ENCODE results near the gene EPS15.

EPS15 gene

GRCh38 chr1:51473331-51474115, 45.5 kb downstream of the EPS15 start:
- Histone ChIP-seq H3K9ac (ENCODE audit: low read depth, low read length, poor library complexity, severe bottlenecking) (no peak overlapping the region), H2AFZ (ENCODE audit: low read length) (no peak overlapping the region), H3K9me3 (ENCODE audit: insufficient read depth, low read depth, low read length) (no peaks in the 10 kb centered on the region), H3F3A (ENCODE audit: low read depth) (0 out of 2 replicates have a peak, but pooled peaks cover 3% of the 10 kb centered on the region), H3K9me2 (replicated peaks; ENCODE audit: low read depth, low read length) (no peaks in the 10 kb centered on the region), H3K4me2 (ENCODE audit: low read depth, low read length, poor library complexity, severe bottlenecking) (no peak overlapping the region), H3K4me1 (ENCODE audit: insufficient read depth, low read length, poor library complexity, severe bottlenecking) (peaks cover 47% of the 10 kb centered on the region), H3K36me3 (ENCODE audit: insufficient read depth, low read length) (peaks cover 28% of the 10 kb centered on the region), H3K27me3 (ENCODE audit: insufficient read depth, low read length, poor library complexity, severe bottlenecking) (no peaks in the 10 kb centered on the region), H3K4me3 (ENCODE audit: low read length, poor library complexity, severe bottlenecking) (no peak overlapping the region), H4K20me1 (ENCODE audit: insufficient read depth, low read length, poor library complexity, severe bottlenecking) (no peaks in the 10 kb centered on the region), H3K79me2 (ENCODE audit: insufficient read depth, low read length) (no peaks in the 10 kb centered on the region)
- TF ChIP-seq EZH2phosphoT487 (IDR thresholded peaks at IDR 0.05; ENCODE audit: borderline replicate concordance) (no peak), CTCF (conservative IDR thresholded peaks at IDR 0.05; ENCODE audit: low read length) (no peak)

- peak overlapping the region; percentile 4 for H3K4me2 ChIP-seq (ENCODE audit: low read depth, low read length, poor library complexity, severe bottlenecking)
- H3K36me3 ChIP-seq (ENCODE audit: insufficient read depth, low read length) = peaks cover 32% of the 10 kb centered on the region
Observed at GRCh38 chr1:51472359-51472758, 46.7 kb downstream of the EPS15 start.

GRCh38 chr1:51469518-51469917, 49.5 kb downstream of the EPS15 start:
- H4K20me1 ChIP-seq (ENCODE audit: insufficient read depth, low read length, poor library complexity, severe bottlenecking) = no peaks in the 10 kb centered on the region
- H3F3A ChIP-seq (ENCODE audit: low read depth) = 0 out of 2 replicates have a peak, but pooled peaks cover 3% of the 10 kb centered on the region
- no peak overlapping the region for H3K4me3 ChIP-seq (ENCODE audit: low read length, poor library complexity, severe bottlenecking)
- peaks cover 40% of the 10 kb centered on the region for H3K36me3 ChIP-seq (ENCODE audit: insufficient read depth, low read length)
- H3K79me2 ChIP-seq (ENCODE audit: insufficient read depth, low read length) = no peaks in the 10 kb centered on the region
- H3K9me2 ChIP-seq (replicated peaks; ENCODE audit: low read depth, low read length) = no peaks in the 10 kb centered on the region
- no peaks in the 10 kb centered on the region for H3K27me3 ChIP-seq (ENCODE audit: insufficient read depth, low read length, poor library complexity, severe bottlenecking)
- H3K4me1 ChIP-seq (ENCODE audit: insufficient read depth, low read length, poor library complexity, severe bottlenecking) = peaks cover 37% of the 10 kb centered on the region
- no peak overlapping the region for H3K9ac ChIP-seq (ENCODE audit: low read depth, low read length, poor library complexity, severe bottlenecking)
- no peak for TF ChIP-seq CTCF (conservative IDR thresholded peaks at IDR 0.05; ENCODE audit: low read length)
- TF ChIP-seq EZH2phosphoT487 (IDR thresholded peaks at IDR 0.05; ENCODE audit: borderline replicate concordance) = no peak
- H2AFZ ChIP-seq (ENCODE audit: low read length) = no peak overlapping the region
- H3K4me2 ChIP-seq (ENCODE audit: low read depth, low read length, poor library complexity, severe bottlenecking) = no peak overlapping the region
- no peaks in the 10 kb centered on the region for H3K9me3 ChIP-seq (ENCODE audit: insufficient read depth, low read depth, low read length)

More at GRCh38 chr1:51472359-51472758, 46.7 kb downstream of the EPS15 start:
- no peak overlapping the region for H2AFZ ChIP-seq (ENCODE audit: low read length)
- no peak overlapping the region for H3K4me3 ChIP-seq (ENCODE audit: low read length, poor library complexity, severe bottlenecking)
- no peaks in the 10 kb centered on the region for H3K9me3 ChIP-seq (ENCODE audit: insufficient read depth, low read depth, low read length)
- H3K9ac ChIP-seq (ENCODE audit: low read depth, low read length, poor library complexity, severe bottlenecking) = no peak overlapping the region
- H3F3A ChIP-seq (ENCODE audit: low read depth) = 0 out of 2 replicates have a peak, but pooled peaks cover 3% of the 10 kb centered on the region
- no peaks in the 10 kb centered on the region for H3K27me3 ChIP-seq (ENCODE audit: insufficient read depth, low read length, poor library complexity, severe bottlenecking)
- no peaks in the 10 kb centered on the region for H3K79me2 ChIP-seq (ENCODE audit: insufficient read depth, low read length)
- peaks cover 47% of the 10 kb centered on the region for H3K4me1 ChIP-seq (ENCODE audit: insufficient read depth, low read length, poor library complexity, severe bottlenecking)
- no peaks in the 10 kb centered on the region for H3K9me2 ChIP-seq (replicated peaks; ENCODE audit: low read depth, low read length)
- TF ChIP-seq EZH2phosphoT487 (IDR thresholded peaks at IDR 0.05; ENCODE audit: borderline replicate concordance) = no peak
- TF ChIP-seq CTCF (conservative IDR thresholded peaks at IDR 0.05; ENCODE audit: low read length) = no peak
- H4K20me1 ChIP-seq (ENCODE audit: insufficient read depth, low read length, poor library complexity, severe bottlenecking) = no peaks in the 10 kb centered on the region

Measured in Loucy (cell line).